Measurements from ENCODE around the gene HES6. TPM values are rescaled to one million over a fixed set of nuclear protein-coding genes. Genes with fewer than 3 reads are reported as not detected.

HES6 gene
- total RNA-seq, 4 donors from 2014 or later = 26.6 to 128 (median 51.1) TPM

DNA sequence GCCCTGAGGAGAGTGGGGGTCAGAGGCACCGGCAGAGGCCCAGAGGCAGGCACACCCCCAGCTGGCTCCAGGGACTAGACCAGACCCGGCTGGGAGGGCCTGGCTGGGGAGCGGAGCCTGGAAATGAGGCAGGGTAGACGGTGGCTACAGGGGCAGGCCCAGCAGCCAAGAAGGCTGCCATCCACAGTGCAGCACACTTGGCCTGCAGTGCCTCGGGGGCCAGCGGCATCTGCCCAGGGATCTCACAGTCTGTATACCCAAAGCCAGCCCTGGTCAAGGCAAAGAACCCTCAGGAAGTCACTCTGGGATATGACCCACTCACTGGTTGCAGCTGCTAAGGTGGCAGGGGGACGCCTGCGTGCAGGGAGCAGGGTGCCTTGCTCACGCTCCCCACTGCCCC is 30.8 kb upstream of the HES6 start:
- peaks cover 0 to 80% (median 0%) of the 10 kb centered on the region in 3 donors for H3K36me3 ChIP-seq
- peaks cover 0 to 9% (median 0%) of the 10 kb centered on the region in 4 donors for H3K4me1 ChIP-seq

DNA sequence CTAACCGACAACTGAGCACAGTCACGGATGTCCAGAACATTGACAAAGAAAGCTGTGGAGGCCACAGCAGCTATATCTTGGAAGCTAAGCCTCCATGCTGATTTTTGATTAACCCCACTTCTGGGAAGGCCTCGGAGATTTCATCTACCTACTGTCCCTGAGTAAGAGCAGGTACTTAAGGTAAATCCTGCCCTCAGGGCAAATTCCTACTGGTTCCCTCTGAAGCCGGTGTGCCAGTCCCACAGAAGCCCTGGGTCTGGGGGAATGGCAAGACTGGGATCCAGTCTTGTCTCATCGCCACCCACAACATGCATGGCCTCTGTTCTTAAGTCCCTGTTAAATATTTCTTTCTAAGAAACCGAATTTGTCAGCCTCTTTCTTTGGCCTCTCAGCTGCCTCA is 29.9 kb upstream of the HES6 start:
- no peak overlapping the region for H3K4me3 ChIP-seq
- H3K4me1 ChIP-seq = peaks cover 0 to 5% (median 0%) of the 10 kb centered on the region in 4 donors
- H3K27me3 ChIP-seq = no peaks in the 10 kb centered on the region
- peaks cover 0 to 80% (median 0%) of the 10 kb centered on the region in 3 donors for H3K36me3 ChIP-seq
- H3K9me3 ChIP-seq = no peaks in the 10 kb centered on the region
- DNase-seq = no peak
- TF ChIP-seq POLR2A (IDR thresholded peaks at IDR 0.05) = no peak
- H3K27ac ChIP-seq = no peak overlapping the region

More for the DNA sequence above, 30.8 kb upstream of the HES6 start:
- TF ChIP-seq, protein P1, sequence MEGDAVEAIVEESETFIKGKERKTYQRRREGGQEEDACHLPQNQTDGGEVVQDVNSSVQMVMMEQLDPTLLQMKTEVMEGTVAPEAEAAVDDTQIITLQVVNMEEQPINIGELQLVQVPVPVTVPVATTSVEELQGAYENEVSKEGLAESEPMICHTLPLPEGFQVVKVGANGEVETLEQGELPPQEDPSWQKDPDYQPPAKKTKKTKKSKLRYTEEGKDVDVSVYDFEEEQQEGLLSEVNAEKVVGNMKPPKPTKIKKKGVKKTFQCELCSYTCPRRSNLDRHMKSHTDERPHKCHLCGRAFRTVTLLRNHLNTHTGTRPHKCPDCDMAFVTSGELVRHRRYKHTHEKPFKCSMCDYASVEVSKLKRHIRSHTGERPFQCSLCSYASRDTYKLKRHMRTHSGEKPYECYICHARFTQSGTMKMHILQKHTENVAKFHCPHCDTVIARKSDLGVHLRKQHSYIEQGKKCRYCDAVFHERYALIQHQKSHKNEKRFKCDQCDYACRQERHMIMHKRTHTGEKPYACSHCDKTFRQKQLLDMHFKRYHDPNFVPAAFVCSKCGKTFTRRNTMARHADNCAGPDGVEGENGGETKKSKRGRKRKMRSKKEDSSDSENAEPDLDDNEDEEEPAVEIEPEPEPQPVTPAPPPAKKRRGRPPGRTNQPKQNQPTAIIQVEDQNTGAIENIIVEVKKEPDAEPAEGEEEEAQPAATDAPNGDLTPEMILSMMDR (IDR thresholded peaks at IDR 0.05) = no peak
- TF ChIP-seq POLR2A (IDR thresholded peaks at IDR 0.05) = no peak
- no peak overlapping the region for H3K4me3 ChIP-seq
- DNase-seq = no peak
- no peaks in the 10 kb centered on the region for H3K9me3 ChIP-seq
- H3K27ac ChIP-seq = no peak overlapping the region
- no peaks in the 10 kb centered on the region for H3K27me3 ChIP-seq

DNA sequence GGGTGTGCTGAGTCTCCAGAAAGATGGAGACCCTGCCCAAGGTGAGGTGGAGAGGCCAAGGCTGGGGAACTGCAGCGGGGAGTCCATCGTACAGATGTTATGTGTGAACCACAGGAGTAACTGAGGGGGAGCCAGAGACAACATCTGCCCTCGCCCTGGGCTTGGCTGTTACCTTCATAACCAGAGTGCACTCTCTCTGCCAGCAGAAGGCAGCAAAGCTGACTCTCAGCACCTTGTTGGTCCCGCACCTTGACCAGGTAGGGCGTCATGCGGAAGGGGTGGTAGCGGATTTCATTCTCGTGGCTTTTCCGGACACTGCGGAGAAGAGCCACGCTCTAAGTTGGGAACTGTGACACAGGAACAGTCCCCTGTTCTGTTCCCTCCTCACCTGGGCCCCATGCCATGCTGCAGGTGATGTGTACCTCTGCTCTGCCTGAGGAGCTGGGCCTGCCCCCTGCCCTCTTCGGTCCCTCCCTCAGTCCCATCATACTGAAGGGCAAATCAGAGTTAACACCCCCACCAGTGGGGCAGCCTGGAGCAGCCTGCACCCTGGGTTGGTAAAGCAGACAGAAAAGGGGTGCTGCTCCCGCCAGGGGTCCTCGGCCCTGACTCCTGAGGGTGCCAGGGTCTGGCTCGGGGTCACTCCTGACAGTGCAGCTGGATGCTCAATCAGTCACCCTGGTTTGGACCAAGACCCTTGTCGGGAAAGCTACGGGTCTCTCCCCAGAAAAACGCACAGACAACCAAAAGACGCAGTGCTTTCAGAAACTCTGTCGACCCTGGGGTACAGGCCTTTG is 28.2 kb upstream of the HES6 start:
- H3K4me1 ChIP-seq = peaks cover 0 to 14% (median 1%) of the 10 kb centered on the region in 4 donors
- no peaks in the 10 kb centered on the region for H3K27me3 ChIP-seq
- TF ChIP-seq, protein P1 (IDR thresholded peaks at IDR 0.05) = no peak
- no peak for TF ChIP-seq POLR2A (IDR thresholded peaks at IDR 0.05)
- no peak overlapping the region for H3K4me3 ChIP-seq
- H3K9me3 ChIP-seq = no peaks in the 10 kb centered on the region
- no peak overlapping the region for H3K27ac ChIP-seq
- DNase-seq = no peak
- peaks cover 0 to 79% (median 0%) of the 10 kb centered on the region in 3 donors for H3K36me3 ChIP-seq

DNA sequence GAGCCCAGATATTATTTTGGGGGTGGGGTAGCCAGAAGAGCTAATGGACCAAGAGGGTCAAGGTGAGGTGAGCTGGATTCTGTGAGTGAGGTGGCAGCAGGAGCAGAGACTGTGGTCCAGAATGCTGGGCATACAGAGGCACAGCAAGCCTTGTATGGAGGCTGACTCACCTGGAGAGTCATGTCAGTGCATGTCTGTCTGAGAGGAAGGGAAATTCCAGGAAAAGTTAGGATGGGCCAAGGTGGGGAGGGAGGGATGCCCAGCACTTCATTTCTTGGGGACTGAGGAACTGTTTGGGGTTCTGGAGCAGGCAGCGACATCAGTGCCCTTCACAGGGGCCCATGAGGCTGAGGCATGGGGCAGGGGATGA is 27.5 kb upstream of the HES6 start:
- no peak for DNase-seq
- Histone ChIP-seq H3K27ac (no peak overlapping the region), H3K27me3 (no peaks in the 10 kb centered on the region), H3K9me3 (no peaks in the 10 kb centered on the region), H3K4me1 (peaks cover 0 to 21% (median 7%) of the 10 kb centered on the region in 4 donors), H3K36me3 (peaks cover 0 to 78% (median 0%) of the 10 kb centered on the region in 3 donors), H3K4me3 (no peak overlapping the region)
- TF ChIP-seq, protein P1 (IDR thresholded peaks at IDR 0.05) = no peak
- TF ChIP-seq POLR2A (IDR thresholded peaks at IDR 0.05) = no peak

DNA sequence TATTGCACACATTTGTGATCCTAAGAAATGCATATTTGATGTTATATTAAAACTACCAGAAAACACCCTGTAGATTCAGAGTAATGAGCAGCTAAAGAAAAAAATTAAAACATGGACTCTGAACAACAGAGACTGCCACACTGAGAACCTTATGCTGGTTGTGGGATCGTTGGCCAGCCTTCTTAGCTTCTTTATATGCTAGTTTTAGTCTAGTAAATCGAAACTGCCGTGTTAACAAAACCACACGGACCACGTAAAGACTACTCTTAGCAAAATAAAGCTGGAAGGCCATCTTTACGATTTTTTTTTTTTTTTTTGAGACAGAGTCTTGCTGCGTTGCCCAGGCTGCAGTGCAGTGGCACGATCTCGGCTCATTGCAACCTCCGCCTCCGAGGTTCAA is 25.8 kb upstream of the HES6 start:
- no peak overlapping the region for H3K4me3 ChIP-seq
- no peak overlapping the region for H3K27ac ChIP-seq
- no peaks in the 10 kb centered on the region for H3K27me3 ChIP-seq
- H3K4me1 ChIP-seq = peaks cover 0 to 21% (median 7%) of the 10 kb centered on the region in 4 donors
- TF ChIP-seq POLR2A (IDR thresholded peaks at IDR 0.05) = no peak
- TF ChIP-seq, protein P1 (IDR thresholded peaks at IDR 0.05) = no peak
- DNase-seq = no peak
- no peaks in the 10 kb centered on the region for H3K9me3 ChIP-seq
- H3K36me3 ChIP-seq = peaks cover 0 to 77% (median 0%) of the 10 kb centered on the region in 3 donors

DNA sequence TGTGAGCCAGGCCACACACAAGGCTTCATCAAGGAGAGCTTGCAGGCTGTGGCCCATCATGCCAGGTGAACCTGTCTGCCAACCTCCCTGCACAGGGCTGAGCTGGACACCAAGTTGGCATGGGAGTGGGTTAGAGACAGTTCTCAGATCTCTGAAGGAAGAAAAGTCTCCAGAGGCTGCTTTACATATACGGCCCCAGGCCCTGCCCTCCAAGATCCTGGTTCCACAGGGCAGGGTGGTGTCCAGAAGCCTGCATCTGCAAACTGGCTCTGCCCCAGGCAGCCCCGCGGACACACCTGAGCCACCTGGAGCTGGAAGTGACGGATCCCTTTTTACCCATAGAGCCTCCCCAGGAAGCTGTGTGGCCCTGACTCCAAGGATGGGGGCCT is 24.2 kb upstream of the HES6 start:
- no peaks in the 10 kb centered on the region for H3K27me3 ChIP-seq
- no peak for TF ChIP-seq POLR2A (IDR thresholded peaks at IDR 0.05)
- TF ChIP-seq, protein P1 (IDR thresholded peaks at IDR 0.05) = no peak
- H3K9me3 ChIP-seq = no peaks in the 10 kb centered on the region
- no peak for DNase-seq
- H3K4me3 ChIP-seq = no peak overlapping the region
- H3K36me3 ChIP-seq = peaks cover 0 to 85% (median 0%) of the 10 kb centered on the region in 3 donors
- H3K4me1 ChIP-seq = peaks cover 0 to 21% (median 7%) of the 10 kb centered on the region in 4 donors
- peak overlapping the region in 2 of 4 donors; percentile 68 to 78 for H3K27ac ChIP-seq

Measured in Peyer's patch (tissue), 4 donors.